Activated CD4-positive, alpha-beta T cell treated with anti-CD3 and anti-CD28 coated beads, Interleukin-2, amount 50 U/mL, for 1 hour (primary cell): ENCODE data around the gene MTA3.

Source experiments
- DNase-seq: peaks from one replicate; pipeline ENCODE4 v3.0.0-alpha.2; 2020

Gene MTA3

GRCh38 chr2:42791606-42792005 is 223.2 kb downstream of the MTA3 start:
- DNase-seq = no peak

- DNase-seq = no peak
These were observed 223.7 kb downstream of the MTA3 start for GRCh38 chr2:42792087-42792582.

- no peak for DNase-seq
These were observed 224.3 kb downstream of the MTA3 start, which contains the start of gene HAAO for GRCh38 chr2:42792583-42793333. Gene HAAO (minus strand): TSS chr2:42792583. CDS start chr2:42792536, 47 bp downstream.

GRCh38 chr2:42793334-42794270 is 225.2 kb downstream of the MTA3 start:
- DNase-seq = no peak

- no peak for DNase-seq
These were observed 226.0 kb downstream of the MTA3 start for GRCh38 chr2:42794271-42795046.

- no peak for DNase-seq
These were observed 226.8 kb downstream of the MTA3 start for GRCh38 chr2:42795275-42795674.

- DNase-seq = no peak
These were observed 227.4 kb downstream of the MTA3 start for GRCh38 chr2:42795841-42796301.

GRCh38 chr2:42796427-42797248 is 228.2 kb downstream of the MTA3 start:
- DNase-seq = no peak

- no peak for DNase-seq
These were observed 228.8 kb downstream of the MTA3 start for GRCh38 chr2:42797281-42797680.

- no peak for DNase-seq
These were observed 231.4 kb downstream of the MTA3 start for GRCh38 chr2:42799881-42800280.

- no peak for DNase-seq
These were observed 232.1 kb downstream of the MTA3 start for GRCh38 chr2:42800461-42800962.

GRCh38 chr2:42800981-42801380 is 232.5 kb downstream of the MTA3 start:
- no peak for DNase-seq

- no peak for DNase-seq
These were observed 232.9 kb downstream of the MTA3 start for GRCh38 chr2:42801381-42801780.

- DNase-seq = no peak
These were observed 233.7 kb downstream of the MTA3 start for GRCh38 chr2:42802150-42802549.

GRCh38 chr2:42804338-42804737 is 235.9 kb downstream of the MTA3 start:
- DNase-seq = no peak

GRCh38 chr2:42804891-42805290 is 236.5 kb downstream of the MTA3 start:
- no peak for DNase-seq
